Measurements from ENCODE around the gene GBGT1. TPM values are rescaled to one million over a fixed set of nuclear protein-coding genes. Genes with fewer than 3 reads are reported as not detected.

GBGT1 gene
- total RNA-seq, 3 donors from 2014 or later, result 4.3 to 14.0 (median 8.6) TPM

- peak in 1 of 3 donors; percentile 53 for DNase-seq
- Histone ChIP-seq H3K36me3 (ENCODE audit: low read depth) (no peaks in the 10 kb centered on the region), H3K4me1 (ENCODE audit: low read depth) (peaks cover 69% of the 10 kb centered on the region), H3K9me3 (no peaks in the 10 kb centered on the region), H3K4me3 (no peak overlapping the region)
- TF ChIP-seq, protein P1, sequence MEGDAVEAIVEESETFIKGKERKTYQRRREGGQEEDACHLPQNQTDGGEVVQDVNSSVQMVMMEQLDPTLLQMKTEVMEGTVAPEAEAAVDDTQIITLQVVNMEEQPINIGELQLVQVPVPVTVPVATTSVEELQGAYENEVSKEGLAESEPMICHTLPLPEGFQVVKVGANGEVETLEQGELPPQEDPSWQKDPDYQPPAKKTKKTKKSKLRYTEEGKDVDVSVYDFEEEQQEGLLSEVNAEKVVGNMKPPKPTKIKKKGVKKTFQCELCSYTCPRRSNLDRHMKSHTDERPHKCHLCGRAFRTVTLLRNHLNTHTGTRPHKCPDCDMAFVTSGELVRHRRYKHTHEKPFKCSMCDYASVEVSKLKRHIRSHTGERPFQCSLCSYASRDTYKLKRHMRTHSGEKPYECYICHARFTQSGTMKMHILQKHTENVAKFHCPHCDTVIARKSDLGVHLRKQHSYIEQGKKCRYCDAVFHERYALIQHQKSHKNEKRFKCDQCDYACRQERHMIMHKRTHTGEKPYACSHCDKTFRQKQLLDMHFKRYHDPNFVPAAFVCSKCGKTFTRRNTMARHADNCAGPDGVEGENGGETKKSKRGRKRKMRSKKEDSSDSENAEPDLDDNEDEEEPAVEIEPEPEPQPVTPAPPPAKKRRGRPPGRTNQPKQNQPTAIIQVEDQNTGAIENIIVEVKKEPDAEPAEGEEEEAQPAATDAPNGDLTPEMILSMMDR (IDR thresholded peaks at IDR 0.05), result no peak
- intact Hi-C loops (cut with DNase I, micrococcal nuclease), result no loop called here
- ATAC-seq, result peak; percentile 41
Observed at GRCh38 chr9:133134388-133135145, 29.1 kb downstream of the GBGT1 start.

- H3K9me3 ChIP-seq, result no peaks in the 10 kb centered on the region
- H3K4me1 ChIP-seq (ENCODE audit: low read depth), result peaks cover 63% of the 10 kb centered on the region
- intact Hi-C loops (cut with DNase I, micrococcal nuclease), result no loop called here
- H3K4me3 ChIP-seq, result no peak overlapping the region
- H3K36me3 ChIP-seq (ENCODE audit: low read depth), result no peaks in the 10 kb centered on the region
- TF ChIP-seq, protein P1 (IDR thresholded peaks at IDR 0.05), result no peak
- ATAC-seq (peak; percentile 85), DNase-seq (peak; percentile 92 to 96 (median 94))
Observed at GRCh38 chr9:133133681-133134387, 29.9 kb downstream of the GBGT1 start.

GRCh38 chr9:133132174-133132573 lies 31.5 kb downstream of the GBGT1 start:
- no peak overlapping the region for H3K4me3 ChIP-seq
- H3K9me3 ChIP-seq, result no peaks in the 10 kb centered on the region
- ATAC-seq (no peak), DNase-seq (peak; percentile 16 to 55 (median 34))
- peaks cover 58% of the 10 kb centered on the region for H3K4me1 ChIP-seq (ENCODE audit: low read depth)
- no peaks in the 10 kb centered on the region for H3K36me3 ChIP-seq (ENCODE audit: low read depth)
- TF ChIP-seq, protein P1 (IDR thresholded peaks at IDR 0.05), result no peak
- intact Hi-C loops (cut with DNase I, micrococcal nuclease), result no loop called here

- no peaks in the 10 kb centered on the region for H3K9me3 ChIP-seq
- TF ChIP-seq, protein P1 (IDR thresholded peaks at IDR 0.05), result no peak
- ATAC-seq, result no peak
- peak in 1 of 3 donors; percentile 7 for DNase-seq
- intact Hi-C loops (cut with DNase I, micrococcal nuclease), result no loop called here
- H3K4me3 ChIP-seq, result no peak overlapping the region
- H3K36me3 ChIP-seq (ENCODE audit: low read depth), result no peaks in the 10 kb centered on the region
- peaks cover 58% of the 10 kb centered on the region for H3K4me1 ChIP-seq (ENCODE audit: low read depth)
Observed at GRCh38 chr9:133131506-133131905, 32.2 kb downstream of the GBGT1 start.

GRCh38 chr9:133130685-133131244 lies 32.9 kb downstream of the GBGT1 start:
- DNase-seq (peak; percentile 50 to 84 (median 61)), ATAC-seq (no peak)
- H3K4me1 ChIP-seq (ENCODE audit: low read depth), result peaks cover 54% of the 10 kb centered on the region
- H3K4me3 ChIP-seq, result no peak overlapping the region
- no peaks in the 10 kb centered on the region for H3K36me3 ChIP-seq (ENCODE audit: low read depth)
- TF ChIP-seq, protein P1 (IDR thresholded peaks at IDR 0.05), result no peak
- no peaks in the 10 kb centered on the region for H3K9me3 ChIP-seq
- intact Hi-C loops (cut with DNase I, micrococcal nuclease), result no loop called here
